Measurements from ENCODE around the gene GPX2.

GPX2 gene

GRCh38 chr14:64942531-64943111 is at the start of gene GPX2:
Gene GPX2 (minus strand): TSS chr14:64942745. CDS start chr14:64942726, 19 bp downstream.
- DNase-seq (ENCODE audit: low read depth), result no peak

GRCh38 chr14:64990939-64991338 is 48.4 kb upstream of the GPX2 start:
- no peak for DNase-seq (ENCODE audit: low read depth)

- DNase-seq (ENCODE audit: low read depth), result no peak
Measured at GRCh38 chr14:64990296-64990695, 47.8 kb upstream of the GPX2 start.

GRCh38 chr14:64987438-64987767 is 44.9 kb upstream of the GPX2 start:
- no peak for DNase-seq (ENCODE audit: low read depth)

- peak; percentile 83 for DNase-seq (ENCODE audit: low read depth)
Measured at GRCh38 chr14:64986648-64987437, 44.3 kb upstream of the GPX2 start, which contains the start of gene FNTB. Gene FNTB (plus strand): TSS chr14:64986895. CDS start chr14:64986954, 59 bp downstream.

GRCh38 chr14:64983439-64984310 is 41.1 kb upstream of the GPX2 start:
- no peak for DNase-seq (ENCODE audit: low read depth)

- no peak for DNase-seq (ENCODE audit: low read depth)
Measured at GRCh38 chr14:64979336-64980074, 37.0 kb upstream of the GPX2 start.

- DNase-seq (ENCODE audit: low read depth), result no peak
Measured at GRCh38 chr14:64974563-64974962, 32.0 kb upstream of the GPX2 start.

- no peak for DNase-seq (ENCODE audit: low read depth)
Measured at GRCh38 chr14:64973826-64974225, 31.3 kb upstream of the GPX2 start.

GRCh38 chr14:64973026-64973442 is 30.5 kb upstream of the GPX2 start:
- no peak for DNase-seq (ENCODE audit: low read depth)

- DNase-seq (ENCODE audit: low read depth), result peak; percentile 24
Measured at GRCh38 chr14:64971943-64972791, 29.6 kb upstream of the GPX2 start, which contains the start of gene RAB15. Gene RAB15 (minus strand): TSS chr14:64972336. CDS start chr14:64972076, 260 bp downstream.

- no peak for DNase-seq (ENCODE audit: low read depth)
Measured at GRCh38 chr14:64971491-64971942, 29.0 kb upstream of the GPX2 start.

GRCh38 chr14:64970776-64971477 is 28.4 kb upstream of the GPX2 start:
- no peak for DNase-seq (ENCODE audit: low read depth)

GRCh38 chr14:64970041-64970440 is 27.5 kb upstream of the GPX2 start:
- no peak for DNase-seq (ENCODE audit: low read depth)

GRCh38 chr14:64968651-64969050 is 26.1 kb upstream of the GPX2 start:
- DNase-seq (ENCODE audit: low read depth), result no peak

- no peak for DNase-seq (ENCODE audit: low read depth)
Measured at GRCh38 chr14:64968167-64968566, 25.6 kb upstream of the GPX2 start.

GRCh38 chr14:64966976-64967375 is 24.4 kb upstream of the GPX2 start:
- no peak for DNase-seq (ENCODE audit: low read depth)

GRCh38 chr14:64965356-64966000 is 22.9 kb upstream of the GPX2 start:
- no peak for DNase-seq (ENCODE audit: low read depth)

GRCh38 chr14:64963611-64964010 is 21.1 kb upstream of the GPX2 start:
- DNase-seq (ENCODE audit: low read depth), result no peak

Measured in activated gamma-delta T cell treated with anti-CD3 and anti-CD28 coated beads, Interleukin-2, amount 50 U/mL, for 16 hours (primary cell).